Lower lobe of right lung (tissue), 2 donors: Measurements from ENCODE around the gene ADIPOR1. TPM values are rescaled to one million over a fixed set of nuclear protein-coding genes. Genes with fewer than 3 reads are reported as not detected.

ENCODE experiments used
- ATAC-seq, 2 donors: fragments of 200-7000 bp; cut with Tn5 transposase; one replicate each; pipeline ENCODE4 v1.9.1; 2020 to 2022; ENCODE audit warnings: mild to moderate bottlenecking in 2 of 2, moderate library complexity in 2 of 2
- DNase-seq: peaks from one replicate; pipeline ENCODE4 v3.0.0-alpha.2; 2020
- H3K27ac ChIP-seq: fragments of 200-600 bp; one replicate; pipeline ENCODE4 v1.8.0; 2022
- H3K27me3 ChIP-seq: fragments of 200-600 bp; one replicate; pipeline ENCODE4 v1.8.0; 2022; ENCODE audit warnings: low read depth
- H3K36me3 ChIP-seq: fragments of 200-600 bp; one replicate; pipeline ENCODE4 v1.8.0; 2022; ENCODE audit warnings: mild to moderate bottlenecking
- H3K4me1 ChIP-seq: fragments of 200-600 bp; one replicate; pipeline ENCODE4 v1.8.0; 2022
- H3K4me3 ChIP-seq: fragments of 200-600 bp; one replicate; pipeline ENCODE4 v1.8.0; 2022; ENCODE audit warnings: mild to moderate bottlenecking
- H3K9me3 ChIP-seq: fragments of 200-600 bp; one replicate; pipeline ENCODE4 v1.8.0; 2022
- CTCF ChIP-seq: fragments of 200-600 bp; IDR thresholded peaks from one replicate; pipeline ENCODE4 v1.8.0; 2022; ENCODE audit warnings: antibody characterized with exemption, mild to moderate bottlenecking
- intact Hi-C: fragments of 100-400 bp; cut with DNase I; formaldehyde crosslinking; loops from one replicate; pipeline ENCODE4 v1.11.0; 2022
- total RNA-seq: library from RNA; stranded (reverse); fragmentation: NEBNext Ultra II Directional; extraction: Animal tissue kit (Norgen Biotek cat#: 25700); gene quantifications from one replicate; pipeline ENCODE4 v1.2.1, GENCODE V29; 2021
- donor health status: DM: no; HTN: yes; CAD: no; lungs with severe emphysema.

The ADIPOR1 gene
- total RNA-seq, 1 donor from 2014 or later: 110 TPM

- Histone ChIP-seq H3K4me1 (peaks cover 5% of the 10 kb centered on the region), H3K9me3 (no peaks in the 10 kb centered on the region), H3K27ac (no peak overlapping the region), H3K4me3 (no peak overlapping the region), H3K36me3 (no peaks in the 10 kb centered on the region), H3K27me3 (peaks cover 5% of the 10 kb centered on the region)
- ATAC-seq (no peak), DNase-seq (no peak)
- intact Hi-C loops: no loop called here
- TF ChIP-seq CTCF: no peak
Observed at GRCh38 chr1:203000217-203000944, 42.3 kb upstream of the ADIPOR1 start.

DNA sequence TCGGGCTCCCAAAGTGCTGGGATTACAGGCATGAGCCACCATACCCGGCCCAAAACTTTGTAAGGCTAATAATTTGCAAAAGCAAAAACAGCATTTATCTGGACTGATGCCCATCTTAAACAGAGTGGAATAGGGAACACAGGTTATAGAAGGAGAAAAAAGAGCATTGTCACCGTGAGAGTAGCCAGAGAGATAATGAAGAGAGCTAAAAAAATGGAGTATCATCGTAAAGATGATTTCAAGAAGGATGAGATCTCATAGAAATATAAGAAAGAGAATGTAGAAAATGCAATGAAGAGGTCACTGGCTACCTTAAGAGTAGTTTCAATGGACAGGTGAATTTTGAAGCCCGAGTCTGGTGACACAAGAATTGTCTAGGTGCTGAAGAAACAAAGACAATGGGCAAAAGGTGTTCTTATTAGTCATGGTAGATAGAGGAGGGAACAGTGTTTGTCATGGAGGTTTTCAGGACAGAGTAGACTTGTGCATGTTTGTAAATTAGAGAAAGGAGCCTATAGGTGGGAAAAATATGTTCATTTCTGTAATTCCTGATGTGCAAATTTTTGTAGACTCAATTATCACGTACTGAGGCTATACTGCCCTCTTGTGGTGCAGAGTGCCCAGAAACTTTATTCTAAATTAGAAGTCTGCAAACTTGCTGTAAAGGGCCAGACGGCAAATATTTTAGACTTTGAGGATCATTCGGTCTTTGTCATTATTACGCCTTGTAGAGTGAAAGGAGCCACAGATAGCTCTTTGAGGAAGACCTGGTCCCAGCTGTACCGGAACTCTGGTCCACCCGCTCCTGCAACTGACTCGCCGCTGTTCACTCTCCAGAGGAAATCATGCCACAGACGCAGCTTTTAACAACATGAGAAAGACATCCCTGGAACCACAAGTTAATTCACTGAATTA, 41.0 kb upstream of the ADIPOR1 start:
- Histone ChIP-seq H3K27ac (no peak overlapping the region), H3K36me3 (no peaks in the 10 kb centered on the region), H3K4me3 (no peak overlapping the region), H3K9me3 (no peaks in the 10 kb centered on the region), H3K27me3 (peaks cover 5% of the 10 kb centered on the region), H3K4me1 (peaks cover 5% of the 10 kb centered on the region)
- TF ChIP-seq CTCF: peak; percentile 81
- DNase-seq (no peak), ATAC-seq (peak; percentile 55 to 70)
- intact Hi-C loops: no loop called here

GRCh38 chr1:202994756-202995155, 36.6 kb upstream of the ADIPOR1 start:
- Histone ChIP-seq H3K4me3 (no peak overlapping the region), H3K36me3 (no peaks in the 10 kb centered on the region), H3K27ac (no peak overlapping the region), H3K27me3 (peaks cover 12% of the 10 kb centered on the region), H3K4me1 (peaks cover 5% of the 10 kb centered on the region), H3K9me3 (no peaks in the 10 kb centered on the region)
- intact Hi-C loops: no loop called here
- DNase-seq: no peak
- no peak for ATAC-seq
- TF ChIP-seq CTCF: no peak

DNA sequence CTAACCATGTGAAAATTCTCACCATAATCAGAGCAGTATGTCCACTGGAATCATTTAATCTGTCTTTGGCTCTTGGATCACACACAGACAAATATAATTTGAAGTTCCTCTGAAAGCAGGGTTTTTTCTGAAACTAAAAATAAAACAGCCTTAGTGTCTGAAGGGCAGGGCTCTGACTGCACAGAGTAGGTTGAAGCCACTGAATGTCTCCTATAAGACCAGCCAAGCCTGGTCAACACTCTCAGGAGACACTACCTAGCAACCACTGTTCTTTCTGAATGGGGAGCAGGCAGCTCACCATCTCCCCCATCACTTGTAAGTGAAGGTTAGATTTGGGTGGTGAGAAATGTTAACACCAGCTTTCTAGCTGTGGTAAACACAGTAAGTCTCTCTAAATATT, 33.0 kb upstream of the ADIPOR1 start:
- intact Hi-C loops: no loop called here
- no peaks in the 10 kb centered on the region for H3K36me3 ChIP-seq
- TF ChIP-seq CTCF: no peak
- DNase-seq: no peak
- no peak for ATAC-seq
- no peaks in the 10 kb centered on the region for H3K9me3 ChIP-seq
- H3K4me1 ChIP-seq: no peaks in the 10 kb centered on the region
- no peak overlapping the region for H3K27ac ChIP-seq
- peaks cover 12% of the 10 kb centered on the region for H3K27me3 ChIP-seq
- H3K4me3 ChIP-seq: no peak overlapping the region

- Histone ChIP-seq H3K36me3 (no peaks in the 10 kb centered on the region), H3K4me1 (no peaks in the 10 kb centered on the region), H3K27me3 (peaks cover 7% of the 10 kb centered on the region), H3K9me3 (no peaks in the 10 kb centered on the region), H3K4me3 (no peak overlapping the region), H3K27ac (no peak overlapping the region)
- intact Hi-C loops: no loop called here
- DNase-seq: no peak
- TF ChIP-seq CTCF: no peak
- ATAC-seq: no peak
Observed at GRCh38 chr1:202989879-202990278, 31.8 kb upstream of the ADIPOR1 start.
